GM12878 (cell line): ENCODE results near the gene EHBP1. TPM values are rescaled to one million over a fixed set of nuclear protein-coding genes. Genes with fewer than 3 reads are reported as not detected.

Experiments used
- ATAC-seq: fragments of 200-7000 bp; cut with Tn5 transposase; 3 replicates; pipeline ENCODE4 v1.9.1; 2020; ENCODE audit warnings: mild to moderate bottlenecking, moderate library complexity
- BruUV-seq: library from RNA; stranded (reverse); fragments of 400-500 nt; replicated peaks from 2 replicates; lab custom pipeline; 2021; lab: Mats Ljungman, UMichigan
- CTCF ChIA-PET: fragments of 300-600 bp; sonication (Branson Sonifier 250); formaldehyde crosslinking; extraction: SDS; loops from one replicate; lab custom pipeline; 2021; ENCODE audit warnings: inconsistent platforms; lab: Yijun Ruan, JAX
- POLR2A ChIA-PET: fragments of 350-600 bp; formaldehyde crosslinking; extraction: SDS; loops from one replicate; lab custom pipeline; 2021; ENCODE audit warnings: inconsistent platforms; lab: Charles Lee
- RAD21 ChIA-PET: fragments of 300-600 bp; sonication (Branson Sonifier 250); formaldehyde crosslinking; loops from one replicate; lab custom pipeline; 2023; ENCODE audit warnings: antibody characterized with exemption; ENCODE audit not compliant: unreplicated experiment; lab: Charles Lee
- SMC1A ChIA-PET: fragments of 300-600 bp; sonication (Branson Sonifier 250); formaldehyde crosslinking; loops from one replicate; lab custom pipeline; 2023; ENCODE audit not compliant: unreplicated experiment, uncharacterized antibody; lab: Charles Lee
- DNase-seq: peaks from one replicate; pipeline ENCODE4 v3.0.0-alpha.2; 2011; ENCODE audit warnings: low read depth, low spot score
- FAIRE-seq: peaks from 3 replicates; lab custom pipeline; 2011; peaks lifted over from hg19 to GRCh38; lab: Jason Lieb, UNC
- H2AFZ ChIP-seq: 2 replicates; pipeline ENCODE4 v1.6.0; 2011; ENCODE audit warnings: low read depth, low read length, control low read depth; ENCODE audit not compliant: control insufficient read depth
- H3K27ac ChIP-seq: 2 replicates; pipeline ENCODE4 v1.5.1; 2011; ENCODE audit warnings: control low read depth; ENCODE audit not compliant: control insufficient read depth, insufficient read depth
- H3K27me3 ChIP-seq, 2 experiments: replicated peaks in 1 of 2; 2 replicates each; pipeline versions ENCODE4 v1.6.0 to v1.6.1; 2011; ENCODE audit warnings: low read length in 1 of 2; ENCODE audit not compliant: control insufficient read depth in 2 of 2, insufficient read depth in 2 of 2
- H3K36me3 ChIP-seq, 2 experiments: 2 replicates each; pipeline ENCODE4 v1.5.1; 2011; ENCODE audit warnings: low read length in 1 of 2; ENCODE audit not compliant: control insufficient read depth in 2 of 2, insufficient read depth in 2 of 2
- H3K4me1 ChIP-seq: 2 replicates; pipeline ENCODE4 v1.6.1; 2011; ENCODE audit warnings: mild to moderate bottlenecking, low read length, moderate library complexity, mixed read lengths; ENCODE audit not compliant: control insufficient read depth, insufficient read depth
- H3K4me2 ChIP-seq: 2 replicates; pipeline ENCODE4 v1.6.0; 2011; ENCODE audit warnings: control low read depth; ENCODE audit not compliant: control insufficient read depth, insufficient read depth
- H3K4me3 ChIP-seq: fragments of 200-600 bp; sonication (generic); 2 replicates; pipeline ENCODE4 v1.5.1; 2016
- H3K79me2 ChIP-seq: 2 replicates; pipeline ENCODE4 v1.6.0; 2011; ENCODE audit warnings: low read length; ENCODE audit not compliant: control insufficient read depth, insufficient read depth
- H3K9ac ChIP-seq: 2 replicates; pipeline ENCODE4 v1.8.0; 2011; ENCODE audit warnings: low read length, control low read depth, mixed read lengths; ENCODE audit not compliant: control insufficient read depth, insufficient read depth
- H3K9me3 ChIP-seq: replicated peaks from 3 replicates; pipeline ENCODE4 v1.5.1; 2011; ENCODE audit warnings: mild to moderate bottlenecking, low read length; ENCODE audit not compliant: control insufficient read depth, insufficient read depth
- H4K20me1 ChIP-seq: 2 replicates; pipeline ENCODE4 v1.6.0; 2011; ENCODE audit not compliant: control insufficient read depth, insufficient read depth
- SUPT20H ChIP-seq: IDR thresholded peaks from 2 replicates; pipeline ENCODE4 v1.6.1; 2011; ENCODE audit warnings: low read depth, mild to moderate bottlenecking, low read length, moderate library complexity, borderline replicate concordance; ENCODE audit not compliant: control insufficient read depth
- WRNIP1 ChIP-seq: IDR thresholded peaks from 2 replicates; pipeline ENCODE4 v1.6.1; 2011; ENCODE audit warnings: low read depth, low read length, improper control_type of control experiment, borderline replicate concordance
- WGBS: methylation state at CpG from one replicate; pipeline ENCODE4 v1.1.6; 2016; ENCODE audit warnings: low lambda C conversion rate; ENCODE audit not compliant: insufficient replicate concordance, insufficient coverage; ENCODE audit errors: missing lambda C conversion rate; 5-methylcytosine and 5-hydroxymethylcytosine counted together
- in situ Hi-C: fragments of 300-500 bp; cut with MboI; formaldehyde crosslinking; loops from 9 replicates; pipeline ENCODE4 v1.14.3; 2018; ENCODE audit warnings: mixed read lengths
- intact Hi-C: fragments of 100-400 bp; cut with micrococcal nuclease; formaldehyde crosslinking; loops from one replicate; pipeline ENCODE4 v1.14.2; 2022; ENCODE audit not compliant: unreplicated experiment
- polyA plus RNA-seq, 11 experiments: library from polyadenylated mRNA; depleted of rRNA in 4 of 11; unstranded in 6 of 11; stranded (reverse) in 5 of 11; fragments of >200 nt; fragmentation: Nextera tagmentation in 4 of 11; fragmentation: Illumina TruSeq in 1 of 11; extraction: Ambion mirVana in 4 of 11; extraction: Trizol in 1 of 11; gene quantifications; 1 replicate in 1 of 11; 2 replicates in 10 of 11; pipeline versions ENCODE4 v1.2.1 to v1.2.3, GENCODE V29; 2011 to 2016; ENCODE audit warnings: inconsistent platforms in 2 of 11, missing spikeins in 2 of 11, low read depth in 1 of 11
- total RNA-seq, 4 experiments: library from RNA; depleted of rRNA in 3 of 4; stranded (reverse); fragments of >200 nt in 3 of 4; fragmentation: Illumina TruSeq in 1 of 4; extraction: Trizol in 1 of 4; gene quantifications; 2 replicates each; pipeline versions ENCODE4 v1.2.1 to v1.2.3, GENCODE V29; 2013 to 2021
- TF ChIP-seq, protein P1 (sequence below): fragments of 450-650 bp; IDR thresholded peaks from 2 replicates; pipeline ENCODE4 v1.6.1; 2017; ENCODE audit warnings: antibody characterized with exemption, mild to moderate bottlenecking, moderate library complexity

Gene EHBP1
- total and polyA plus RNA-seq, 10 of the 15 experiments (the other 5 are each of a cell fraction or from before 2014, with no cell fraction given): 5.7 to 26.1 (median 13.6) TPM

DNA sequence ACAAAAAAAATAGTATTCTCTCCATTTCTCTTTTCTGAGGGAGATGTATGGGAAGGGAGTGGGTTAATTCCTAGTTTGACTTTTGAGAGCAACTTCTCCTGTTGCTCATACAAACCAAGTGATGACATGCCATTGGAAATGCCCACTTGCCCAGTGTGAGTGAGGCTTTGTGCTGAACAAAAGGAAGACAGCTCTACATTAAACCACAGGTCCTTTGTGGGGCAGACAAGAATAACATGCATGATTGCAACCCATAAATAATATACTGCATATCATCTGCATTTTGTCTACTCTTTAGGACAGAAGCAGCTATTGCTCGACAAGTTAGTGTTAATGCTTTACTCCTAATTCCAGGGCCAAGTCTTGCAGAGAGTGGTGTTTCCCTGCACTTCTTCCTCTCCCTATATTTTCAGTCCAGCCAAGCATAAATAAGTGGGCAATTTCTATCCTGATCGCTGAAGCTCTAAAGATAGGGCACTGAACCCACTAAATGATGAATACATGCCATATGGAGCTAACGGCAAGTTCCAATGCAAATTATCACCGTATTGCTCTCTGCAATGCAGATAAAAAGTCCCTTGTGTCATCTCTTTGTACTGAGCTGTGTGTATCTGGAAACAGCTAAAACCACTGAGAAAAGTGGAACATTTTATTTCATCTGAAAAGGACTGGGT lies 19.4 kb upstream of the EHBP1 start (continued):
- TF ChIP-seq, protein P1, sequence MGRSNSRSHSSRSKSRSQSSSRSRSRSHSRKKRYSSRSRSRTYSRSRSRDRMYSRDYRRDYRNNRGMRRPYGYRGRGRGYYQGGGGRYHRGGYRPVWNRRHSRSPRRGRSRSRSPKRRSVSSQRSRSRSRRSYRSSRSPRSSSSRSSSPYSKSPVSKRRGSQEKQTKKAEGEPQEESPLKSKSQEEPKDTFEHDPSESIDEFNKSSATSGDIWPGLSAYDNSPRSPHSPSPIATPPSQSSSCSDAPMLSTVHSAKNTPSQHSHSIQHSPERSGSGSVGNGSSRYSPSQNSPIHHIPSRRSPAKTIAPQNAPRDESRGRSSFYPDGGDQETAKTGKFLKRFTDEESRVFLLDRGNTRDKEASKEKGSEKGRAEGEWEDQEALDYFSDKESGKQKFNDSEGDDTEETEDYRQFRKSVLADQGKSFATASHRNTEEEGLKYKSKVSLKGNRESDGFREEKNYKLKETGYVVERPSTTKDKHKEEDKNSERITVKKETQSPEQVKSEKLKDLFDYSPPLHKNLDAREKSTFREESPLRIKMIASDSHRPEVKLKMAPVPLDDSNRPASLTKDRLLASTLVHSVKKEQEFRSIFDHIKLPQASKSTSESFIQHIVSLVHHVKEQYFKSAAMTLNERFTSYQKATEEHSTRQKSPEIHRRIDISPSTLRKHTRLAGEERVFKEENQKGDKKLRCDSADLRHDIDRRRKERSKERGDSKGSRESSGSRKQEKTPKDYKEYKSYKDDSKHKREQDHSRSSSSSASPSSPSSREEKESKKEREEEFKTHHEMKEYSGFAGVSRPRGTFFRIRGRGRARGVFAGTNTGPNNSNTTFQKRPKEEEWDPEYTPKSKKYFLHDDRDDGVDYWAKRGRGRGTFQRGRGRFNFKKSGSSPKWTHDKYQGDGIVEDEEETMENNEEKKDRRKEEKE: no peak

DNA sequence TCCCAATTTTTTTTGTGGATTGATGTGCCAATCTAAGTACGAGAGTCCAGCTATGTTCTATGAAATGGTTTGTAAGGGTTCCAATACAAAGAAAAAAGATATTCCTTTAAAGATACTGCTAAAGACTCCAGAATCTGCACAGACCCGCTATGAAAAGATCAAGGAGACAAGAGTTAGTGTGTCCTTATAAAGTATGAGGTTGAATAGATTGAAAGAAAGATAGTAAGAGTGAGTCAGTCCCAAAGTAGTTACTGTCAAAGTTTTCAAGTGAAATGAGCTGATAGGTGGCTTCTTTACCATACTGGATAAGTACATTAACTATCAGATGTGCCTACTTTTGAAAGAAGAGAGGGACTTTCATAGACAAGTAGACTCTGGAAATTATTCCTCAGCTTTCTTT lies 17.9 kb upstream of the EHBP1 start:
- ChIA-PET POLR2A (no interaction called here), CTCF (interaction anchor here (0.9 to 1.1 kb wide), 2 partner anchors 12 to 17 kb away, joined by 3 read pairs; no protein-coding TSS in a partner anchor), SMC1A (interaction anchor here (1.0 kb wide), 1 partner anchor 12 kb away, joined by 5 read pairs; no protein-coding TSS in a partner anchor), RAD21 (no interaction called here)
- Histone ChIP-seq H2AFZ (no peak overlapping the region), H3K9me3 (no peaks in the 10 kb centered on the region), H3K36me3 (no peaks in the 10 kb centered on the region), H3K27ac (no peak overlapping the region), H4K20me1 (no peaks in the 10 kb centered on the region), H3K27me3 (peaks cover 0 to 5% of the 10 kb centered on the region in 2 experiments; a peak in 2 of 4 replicates), H3K79me2 (no peaks in the 10 kb centered on the region), H3K4me3 (no peak overlapping the region), H3K9ac (no peak overlapping the region), H3K4me1 (no peaks in the 10 kb centered on the region), H3K4me2 (no peak overlapping the region)
- ATAC-seq: no peak
- DNase-seq: no peak
- WGBS: 30% methylated on average over 2 of the region's 2 CpGs
- FAIRE-seq: no peak
- no TSS peak for BruUV-seq
- in situ Hi-C loops: no loop called here
- no peak for TF ChIP-seq SUPT20H
- no peak for TF ChIP-seq WRNIP1
- intact Hi-C loops: no loop called here
